ENCODE data around the gene SIGLEC8. TPM values are rescaled to one million over a fixed set of nuclear protein-coding genes. Genes with fewer than 3 reads are reported as not detected.

SIGLEC8 gene
- total and polyA plus RNA-seq, 2 of the 8 experiments (the other 6 are each of a cell fraction or from before 2014, with no cell fraction given), result not detected

DNA sequence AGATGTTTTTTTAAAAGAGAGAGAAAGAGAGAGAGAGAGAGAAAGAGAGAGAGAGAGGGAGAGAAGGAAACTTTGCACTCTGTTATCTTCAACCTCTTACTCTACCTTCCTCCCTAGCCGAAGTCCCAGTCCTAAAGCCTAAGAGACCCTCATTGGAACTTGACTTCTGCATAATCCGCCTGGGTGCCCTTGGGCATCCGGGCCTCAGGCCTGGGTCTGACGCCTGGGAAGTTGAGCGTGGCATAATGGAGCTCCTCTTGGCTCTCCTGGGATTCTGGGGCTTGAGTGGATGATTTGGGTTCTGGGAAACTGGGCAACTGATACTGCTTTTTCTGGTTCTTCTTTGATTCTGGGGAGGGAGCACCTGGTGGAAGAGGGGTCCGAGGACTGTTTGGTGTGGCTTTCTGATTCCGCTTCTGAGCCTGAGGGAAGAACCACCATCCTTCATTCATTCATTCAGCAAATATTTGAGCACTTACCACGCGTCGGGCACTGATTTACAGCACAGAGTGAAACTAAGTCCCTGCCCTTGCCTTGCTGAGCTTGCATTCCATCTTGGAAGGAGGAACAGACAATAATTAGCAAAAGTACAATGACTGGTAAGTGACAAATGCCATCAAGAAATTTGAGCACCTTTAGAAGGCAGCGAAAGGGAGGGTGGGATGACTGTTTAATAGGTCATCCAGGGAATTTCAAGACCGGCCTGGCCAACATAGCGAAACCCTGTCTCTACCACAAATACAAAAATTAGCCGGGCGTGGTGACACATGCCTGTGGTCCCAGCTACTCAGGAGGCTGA lies 47.1 kb downstream of the SIGLEC8 start:
- H2BK5ac ChIP-seq (ENCODE audit: low read depth, low read length), result no peak overlapping the region
- WGBS, 2 experiments (ENCODE audit: extremely low coverage in 1 of 2, insufficient coverage in 1 of 2, insufficient read length in 1 of 2, insufficient replicate concordance in 2 of 2, low coverage in 1 of 2, low lambda C conversion rate in 2 of 2, missing lambda C conversion rate in 1 of 2), result 94% methylated on average over 15 of the region's 15 CpGs; no CpG with 5 or more reads in 1 of the 2 experiments
- H3K23ac ChIP-seq (ENCODE audit: insufficient read length), result no peak overlapping the region
- no peak overlapping the region for H3K14ac ChIP-seq (ENCODE audit: insufficient read length)
- H4K91ac ChIP-seq (replicated peaks; ENCODE audit: insufficient read length, low read length), result no peak overlapping the region
- H3K4me3 ChIP-seq (ENCODE audit: extremely low read depth in 1 of 4, insufficient read depth in 2 of 4, low read depth in 3 of 4, low read length in 4 of 4), result no peak overlapping the region
- H3K4me1 ChIP-seq (replicated peaks in 1 of 4; ENCODE audit: control insufficient read depth in 3 of 4, insufficient read depth in 4 of 4, low read length in 3 of 4), result peaks cover 0 to 13% (median 4%) of the 10 kb centered on the region in 4 experiments; a peak in 6 of 7 replicates
- H3K4ac ChIP-seq (replicated peaks; ENCODE audit: insufficient read length, low read depth, low read length), result no peak overlapping the region
- peaks cover 2% of the 10 kb centered on the region; the same call in 1 of the 2 replicates for H3K23me2 ChIP-seq (ENCODE audit: low read depth, low read length)
- no peak overlapping the region for H3K56ac ChIP-seq (replicated peaks; ENCODE audit: insufficient read length, low read depth, low read length)
- H3K4me2 ChIP-seq (ENCODE audit: insufficient read depth in 1 of 2, low read depth in 2 of 2, low read length in 2 of 2), result no peak overlapping the region
- H2BK15ac ChIP-seq (ENCODE audit: low read length), result no peak overlapping the region
- ChIA-PET POLR2A (ENCODE audit: partially characterized antibody) (no interaction called here), CTCF (ENCODE audit: partially characterized antibody) (interaction anchor here (7.0 to 7.5 kb wide), 2 partner anchors 8 to 15 kb away, joined by 58 to 74 read pairs; partner anchors contain the start of gene SIGLEC10)
- H4K8ac ChIP-seq (ENCODE audit: extremely low read depth, insufficient read depth, low read length), result no peak overlapping the region
- FAIRE-seq, result no peak
- H3K18ac ChIP-seq (ENCODE audit: extremely low read depth, low read length), result no peak overlapping the region
- no peaks in the 10 kb centered on the region for H3K36me3 ChIP-seq (ENCODE audit: control insufficient read depth in 2 of 4, insufficient read depth in 4 of 4, low read length in 3 of 4)
- H2AFZ ChIP-seq (ENCODE audit: low read length), result no peak overlapping the region
- H2BK12ac ChIP-seq (ENCODE audit: low read depth, low read length), result no peak overlapping the region
- H3K79me2 ChIP-seq (ENCODE audit: control insufficient read depth in 1 of 2, insufficient read depth in 2 of 2, low read length in 2 of 2), result no peaks in the 10 kb centered on the region
- no peak overlapping the region for H2BK120ac ChIP-seq (replicated peaks; ENCODE audit: low read depth, low read length)
- no peaks in the 10 kb centered on the region for H4K20me1 ChIP-seq (replicated peaks in 1 of 2; ENCODE audit: control insufficient read depth in 1 of 2, insufficient read depth in 2 of 2, low read length in 2 of 2)
- H3K9ac ChIP-seq (replicated peaks in 1 of 4; ENCODE audit: extremely low read depth in 1 of 4, low read depth in 3 of 4, low read length in 3 of 4), result no peak overlapping the region
- DNase-seq (ENCODE audit: low read depth in 1 of 2, low spot score in 2 of 2), result no peak
- no peaks in the 10 kb centered on the region for H3K79me1 ChIP-seq (ENCODE audit: low read depth, low read length)
- H2BK20ac ChIP-seq (ENCODE audit: low read length), result no peak overlapping the region
- no peak overlapping the region for H2AK5ac ChIP-seq (ENCODE audit: low read depth, low read length)
- peaks cover 0 to 3% of the 10 kb centered on the region in 2 experiments; a peak in 1 of 4 replicates for H3K9me3 ChIP-seq (ENCODE audit: insufficient read depth in 2 of 2, low read depth in 1 of 2, low read length in 1 of 2)
- H4K5ac ChIP-seq (ENCODE audit: insufficient read length, low read depth, low read length), result no peak overlapping the region
- no peak overlapping the region for H3K27ac ChIP-seq (ENCODE audit: low read depth, low read length)
- no peaks in the 10 kb centered on the region for H3K27me3 ChIP-seq (replicated peaks in 1 of 4; ENCODE audit: control insufficient read depth in 3 of 4, extremely low read depth in 1 of 4, insufficient read depth in 3 of 4, low read length in 3 of 4)
- TF ChIP-seq HDAC2 (IDR thresholded peaks at IDR 0.05; ENCODE audit: borderline replicate concordance in 1 of 2, low read depth in 2 of 2, low read length in 2 of 2) (no peak), TAF7 (optimal IDR thresholded peaks at IDR 0.05; ENCODE audit: borderline replicate concordance, low read depth, low read length) (no peak), KDM4A (IDR thresholded peaks at IDR 0.05; ENCODE audit: low read depth, low read length, severe bottlenecking) (no peak), BACH1 (IDR thresholded peaks at IDR 0.05; ENCODE audit: low read length) (no peak), SP4 (IDR thresholded peaks at IDR 0.05; ENCODE audit: low read length) (no peak), ASH2L (IDR thresholded peaks at IDR 0.05; ENCODE audit: low read length) (no peak), NRF1 (IDR thresholded peaks at IDR 0.05; ENCODE audit: low read depth, low read length) (no peak), BCL11A (IDR thresholded peaks at IDR 0.05; ENCODE audit: low read depth in 2 of 2, low read length in 2 of 2) (no peak)
- TF ChIP-seq, protein P1, sequence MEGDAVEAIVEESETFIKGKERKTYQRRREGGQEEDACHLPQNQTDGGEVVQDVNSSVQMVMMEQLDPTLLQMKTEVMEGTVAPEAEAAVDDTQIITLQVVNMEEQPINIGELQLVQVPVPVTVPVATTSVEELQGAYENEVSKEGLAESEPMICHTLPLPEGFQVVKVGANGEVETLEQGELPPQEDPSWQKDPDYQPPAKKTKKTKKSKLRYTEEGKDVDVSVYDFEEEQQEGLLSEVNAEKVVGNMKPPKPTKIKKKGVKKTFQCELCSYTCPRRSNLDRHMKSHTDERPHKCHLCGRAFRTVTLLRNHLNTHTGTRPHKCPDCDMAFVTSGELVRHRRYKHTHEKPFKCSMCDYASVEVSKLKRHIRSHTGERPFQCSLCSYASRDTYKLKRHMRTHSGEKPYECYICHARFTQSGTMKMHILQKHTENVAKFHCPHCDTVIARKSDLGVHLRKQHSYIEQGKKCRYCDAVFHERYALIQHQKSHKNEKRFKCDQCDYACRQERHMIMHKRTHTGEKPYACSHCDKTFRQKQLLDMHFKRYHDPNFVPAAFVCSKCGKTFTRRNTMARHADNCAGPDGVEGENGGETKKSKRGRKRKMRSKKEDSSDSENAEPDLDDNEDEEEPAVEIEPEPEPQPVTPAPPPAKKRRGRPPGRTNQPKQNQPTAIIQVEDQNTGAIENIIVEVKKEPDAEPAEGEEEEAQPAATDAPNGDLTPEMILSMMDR (IDR thresholded peaks at IDR 0.05; ENCODE audit: control extremely low read depth in 1 of 3, insufficient read depth in 1 of 3, low read depth in 1 of 3, low read length in 3 of 3), result no peak

All from H1 (cell line).